SK-N-DZ (cell line): ENCODE data around the gene HSPB2.

Experiments
- DNase-seq: peaks from one replicate; pipeline ENCODE4 v3.0.0-alpha.2; 2015; ENCODE audit warnings: low spot score

Gene HSPB2

GRCh38 chr11:111937461-111937769, 24.9 kb downstream of the HSPB2 start:
- DNase-seq = no peak

- DNase-seq = no peak
These were observed 25.3 kb downstream of the HSPB2 start for GRCh38 chr11:111937844-111938243.

- DNase-seq = no peak
These were observed 26.2 kb downstream of the HSPB2 start for GRCh38 chr11:111938687-111939160.

- DNase-seq = no peak
These were observed 27.5 kb downstream of the HSPB2 start for GRCh38 chr11:111939836-111940604.

GRCh38 chr11:111941963-111942362, 29.4 kb downstream of the HSPB2 start:
- DNase-seq = no peak

- no peak for DNase-seq
These were observed 30.3 kb downstream of the HSPB2 start for GRCh38 chr11:111942829-111943228.

GRCh38 chr11:111944139-111944538, 31.6 kb downstream of the HSPB2 start:
- DNase-seq = no peak

GRCh38 chr11:111944651-111945051, 32.1 kb downstream of the HSPB2 start:
- DNase-seq = no peak

GRCh38 chr11:111945198-111945597, 32.7 kb downstream of the HSPB2 start:
- DNase-seq = no peak

GRCh38 chr11:111946499-111946898, 34.0 kb downstream of the HSPB2 start:
- no peak for DNase-seq

- DNase-seq = no peak
These were observed 34.6 kb downstream of the HSPB2 start for GRCh38 chr11:111947143-111947542.

GRCh38 chr11:111949519-111950426, 37.2 kb downstream of the HSPB2 start:
- DNase-seq = no peak

GRCh38 chr11:111951565-111951964, 39.0 kb downstream of the HSPB2 start:
- DNase-seq = no peak

- DNase-seq = no peak
These were observed 41.6 kb downstream of the HSPB2 start for GRCh38 chr11:111954154-111954553.

- peak; percentile 69 for DNase-seq
These were observed 45.3 kb downstream of the HSPB2 start for GRCh38 chr11:111957663-111958444.

GRCh38 chr11:111960916-111961315, 48.4 kb downstream of the HSPB2 start:
- DNase-seq = no peak

GRCh38 chr11:111961389-111962300, 49.1 kb downstream of the HSPB2 start:
- DNase-seq = no peak
